SK-N-SH (cell line): ENCODE results near the gene RNF166. TPM values are rescaled to one million over a fixed set of nuclear protein-coding genes. Genes with fewer than 3 reads are reported as not detected.

Source experiments
- CTCF ChIA-PET: fragments of 300-600, 350-600 bp; formaldehyde crosslinking; extraction: SDS; loops from one replicate; lab custom pipeline; 2021; lab: Yijun Ruan, JAX
- POLR2A ChIA-PET: fragments of 350-600 bp; sonication (Branson Sonifier 250); formaldehyde crosslinking; extraction: SDS; loops from one replicate; lab custom pipeline; 2020; ENCODE audit warnings: antibody characterized with exemption, inconsistent platforms; lab: Yijun Ruan, JAX
- DNase-seq: peaks from one replicate; pipeline ENCODE4 v3.0.0; 2012
- H2AFZ ChIP-seq: fragments of 200-600 bp; sonication (generic); 2 replicates; pipeline ENCODE4 v1.8.1; 2016; ENCODE audit warnings: antibody characterized with exemption, mild to moderate bottlenecking, low read depth
- H3F3A ChIP-seq: fragments of 200-600 bp; sonication (generic); replicated peaks from 2 replicates; pipeline ENCODE3; 2016; ENCODE audit warnings: antibody characterized with exemption, mild to moderate bottlenecking; ENCODE audit not compliant: insufficient read depth
- H3K27ac ChIP-seq, 2 experiments: fragments of 200-500 bp in 1 of 2; fragments of 200-600 bp in 1 of 2; sonication (Bioruptor generic) in 1 of 2; sonication (generic), shearing (Covaris generic) in 1 of 2; 2 replicates each; pipeline versions ENCODE4 v1.5.1 to v1.6.1; 2014 to 2016; ENCODE audit warnings: low read depth in 2 of 2, inconsistent platforms in 1 of 2, low read length in 1 of 2, mild to moderate bottlenecking in 1 of 2, mixed read lengths in 1 of 2
- H3K27me3 ChIP-seq: fragments of 200-600 bp; sonication (generic), shearing (Covaris generic); 2 replicates; pipeline ENCODE4 v1.6.1; 2016; ENCODE audit warnings: mixed run types; ENCODE audit not compliant: insufficient read depth
- H3K36me3 ChIP-seq, 2 experiments: fragments of 200-500 bp in 1 of 2; fragments of 200-600 bp in 1 of 2; sonication (Bioruptor generic) in 1 of 2; sonication (generic) in 1 of 2; replicated peaks in 1 of 2; 2 replicates each; pipeline versions ENCODE3 to v1.5.1; 2014 to 2016; ENCODE audit warnings: low read length in 1 of 2, mild to moderate bottlenecking in 1 of 2; ENCODE audit not compliant: insufficient read depth in 2 of 2, control insufficient read depth in 1 of 2
- H3K4me1 ChIP-seq, 2 experiments: fragments of 200-500 bp in 1 of 2; fragments of 200-600 bp in 1 of 2; sonication (Bioruptor generic) in 1 of 2; sonication (generic), shearing (Covaris generic) in 1 of 2; 2 replicates each; pipeline versions ENCODE4 v1.5.1 to v1.6.1; 2014 to 2016; ENCODE audit warnings: low read depth in 1 of 2, low read length in 1 of 2, mixed run types in 1 of 2; ENCODE audit not compliant: insufficient read depth in 2 of 2, control insufficient read depth in 1 of 2
- H3K4me2 ChIP-seq: fragments of 200-600 bp; sonication (generic), shearing (Covaris generic); 2 replicates; pipeline ENCODE4 v1.6.1; 2017; ENCODE audit warnings: mixed run types
- H3K4me3 ChIP-seq, 2 experiments: fragments of 200-500 bp in 1 of 2; fragments of 200-600 bp in 1 of 2; sonication (Bioruptor generic) in 1 of 2; sonication (generic), shearing (Covaris generic) in 1 of 2; 2 replicates each; pipeline versions ENCODE4 v1.5.1 to v1.8.1; 2014 to 2016; ENCODE audit warnings: low read depth in 2 of 2, inconsistent platforms in 1 of 2, low read length in 1 of 2, mild to moderate bottlenecking in 1 of 2, mixed read lengths in 1 of 2, moderate library complexity in 1 of 2
- H3K79me2 ChIP-seq: fragments of 200-600 bp; sonication (generic); 2 replicates; pipeline ENCODE4 v1.8.1; 2017; ENCODE audit warnings: mild to moderate bottlenecking; ENCODE audit not compliant: insufficient read depth
- H3K9ac ChIP-seq: fragments of 200-600 bp; sonication (generic); 2 replicates; pipeline ENCODE4 v1.6.1; 2017; ENCODE audit warnings: mixed run types
- H3K9me2 ChIP-seq: fragments of 200-600 bp; sonication (generic); 2 replicates; pipeline ENCODE4 v1.6.1; 2017; ENCODE audit warnings: mixed run types
- H3K9me3 ChIP-seq: fragments of 200-600 bp; sonication (generic); 2 replicates; pipeline ENCODE4 v1.6.1; 2017; ENCODE audit warnings: mixed run types, mild to moderate bottlenecking, moderate library complexity
- H4K20me1 ChIP-seq: fragments of 200-600 bp; sonication (generic); 2 replicates; pipeline ENCODE4 v1.6.1; 2017; ENCODE audit warnings: mild to moderate bottlenecking, mixed run types; ENCODE audit not compliant: insufficient read depth
- CHD2 ChIP-seq: fragments of 150-350 bp; IDR thresholded peaks from 2 replicates; pipeline ENCODE4 v1.6.1; 2018; ENCODE audit warnings: low read length; ENCODE audit not compliant: partially characterized antibody
- FOXJ3 ChIP-seq: sonication (generic); formaldehyde crosslinking; IDR thresholded peaks from 2 replicates; pipeline ENCODE4 v1.5.1; 2020; ENCODE audit warnings: mild to moderate bottlenecking, missing genetic modification reagents
- FOXM1 ChIP-seq: IDR thresholded peaks from 2 replicates; pipeline ENCODE4 v1.4.0; 2012; ENCODE audit warnings: low read depth, mild to moderate bottlenecking
- GABPA ChIP-seq: IDR thresholded peaks from 2 replicates; pipeline ENCODE4 v1.4.0; 2012; ENCODE audit warnings: low read depth, mild to moderate bottlenecking
- MXI1 ChIP-seq: IDR thresholded peaks from 2 replicates; pipeline ENCODE4 v1.6.1; 2012; ENCODE audit warnings: mild to moderate bottlenecking, low read depth, low read length, improper control_type of control experiment
- NFIC ChIP-seq: IDR thresholded peaks from 2 replicates; pipeline ENCODE4 v1.4.0; 2012; ENCODE audit warnings: borderline replicate concordance
- PBX3 ChIP-seq: IDR thresholded peaks from 2 replicates; pipeline ENCODE4; 2012
- POLR2AphosphoS5 ChIP-seq: IDR thresholded peaks from 2 replicates; pipeline ENCODE4 v1.6.1; 2012; ENCODE audit warnings: low read depth, low read length
- RAD21 ChIP-seq: IDR thresholded peaks from 2 replicates; pipeline ENCODE4 v1.6.1; 2012; ENCODE audit warnings: mild to moderate bottlenecking, low read length
- RCOR1 ChIP-seq: fragments of 150-350 bp; IDR thresholded peaks from 2 replicates; pipeline ENCODE4 v1.6.1; 2017; ENCODE audit warnings: antibody characterized with exemption, low read length
- RFX5 ChIP-seq: IDR thresholded peaks from 2 replicates; pipeline ENCODE4 v1.6.1; 2012; ENCODE audit warnings: mild to moderate bottlenecking, improper control_type of control experiment, low read length
- RXRA ChIP-seq: IDR thresholded peaks from 2 replicates; pipeline ENCODE4 v1.4.0; 2012; ENCODE audit warnings: low read depth, mild to moderate bottlenecking, borderline replicate concordance
- SIN3A ChIP-seq: IDR thresholded peaks from 2 replicates; pipeline ENCODE4 v1.6.1; 2012; ENCODE audit warnings: low read depth, mild to moderate bottlenecking, low read length, moderate library complexity, borderline replicate concordance
- SMC3 ChIP-seq: IDR thresholded peaks from 2 replicates; pipeline ENCODE4 v1.6.1; 2012; ENCODE audit warnings: low read depth, low read length, improper control_type of control experiment
- TAF1 ChIP-seq: IDR thresholded peaks from 2 replicates; pipeline ENCODE4 v1.6.1; 2012; ENCODE audit warnings: low read depth, mild to moderate bottlenecking, low read length, moderate library complexity, borderline replicate concordance
- TEAD4 ChIP-seq: IDR thresholded peaks from 2 replicates; pipeline ENCODE4 v1.4.0; 2012; ENCODE audit warnings: mild to moderate bottlenecking, borderline replicate concordance; ENCODE audit not compliant: insufficient read depth
- USF2 ChIP-seq: fragments of 150-350 bp; IDR thresholded peaks from 2 replicates; pipeline ENCODE4 v1.6.1; 2017; ENCODE audit warnings: antibody characterized with exemption, low read length, low read depth, borderline replicate concordance
- WGBS: methylation state at CpG from one replicate; pipeline ENCODE4 v1.1.6; 2017; ENCODE audit warnings: low lambda C conversion rate; 5-methylcytosine and 5-hydroxymethylcytosine counted together
- polyA plus RNA-seq, 3 experiments: library from polyadenylated mRNA; depleted of rRNA; stranded (reverse); fragments of >200 nt; gene quantifications; 2 replicates each; pipeline ENCODE4 v1.2.3, GENCODE V29; 2012
- TF ChIP-seq, protein P1 (sequence below): IDR thresholded peaks from 2 replicates; pipeline ENCODE4 v1.4.0; 2012; ENCODE audit warnings: low read depth
- TF ChIP-seq, protein P2 (sequence below): fragments of 150-350 bp; IDR thresholded peaks from 2 replicates; pipeline ENCODE4 v1.6.1; 2016; ENCODE audit warnings: mild to moderate bottlenecking, low read depth, low read length
- TF ChIP-seq, protein P3 (sequence below): IDR thresholded peaks from 2 replicates; pipeline ENCODE4 v1.4.0; 2012; ENCODE audit warnings: low read depth, borderline replicate concordance
- TF ChIP-seq, protein P4 (sequence below): fragments of 200-600 bp; sonication (generic); IDR thresholded peaks from 2 replicates; pipeline ENCODE4 v1.6.1; 2017; ENCODE audit warnings: antibody characterized with exemption, mild to moderate bottlenecking, moderate library complexity

RNF166 gene
- polyA plus RNA-seq, 1 of the 3 experiments (the other 2 are of a cell fraction): 17.2 TPM

DNA sequence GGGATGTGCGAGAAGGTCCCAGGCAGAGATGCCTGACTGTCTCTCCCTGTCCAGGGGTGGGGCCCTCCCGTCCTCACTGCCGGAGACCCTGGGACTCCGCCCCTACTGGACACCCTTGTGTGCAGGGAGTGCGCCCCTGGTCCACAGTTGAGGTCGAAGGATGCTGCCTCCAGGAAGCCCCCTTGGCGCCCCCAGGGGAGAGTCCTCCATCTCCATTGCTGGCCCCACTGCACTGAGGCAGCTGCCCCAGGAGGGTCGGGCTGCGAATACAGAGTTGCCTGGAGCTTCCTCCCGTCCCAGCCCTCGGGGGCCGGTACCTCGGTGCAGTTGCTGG, 26.7 kb upstream of the RNF166 start:
- H3K9ac ChIP-seq: no peak overlapping the region
- peaks cover 17% of the 10 kb centered on the region for H3F3A ChIP-seq
- H2AFZ ChIP-seq: no peak overlapping the region
- H3K4me1 ChIP-seq: peaks cover 4 to 28% of the 10 kb centered on the region in 2 experiments; a peak in 2 of 4 replicates
- H3K9me3 ChIP-seq: no peaks in the 10 kb centered on the region
- ChIA-PET POLR2A (no interaction called here), CTCF (interaction anchor here (1.0 to 17.4 kb wide), 4 partner anchors 11 to 435 kb away, joined by 3 to 540 read pairs (median 6); partner anchors contain the start of genes GALNS and TRAPPC2L)
- H3K27ac ChIP-seq: no peak overlapping the region
- peaks cover 32% of the 10 kb centered on the region for H4K20me1 ChIP-seq
- DNase-seq: no peak
- H3K36me3 ChIP-seq: peaks cover 0 to 25% of the 10 kb centered on the region in 2 experiments
- 77% methylated on average over 9 of the region's 13 CpGs for WGBS
- peaks cover 15% of the 10 kb centered on the region; the same call in 1 of the 2 replicates for H3K79me2 ChIP-seq
- no peak for TF ChIP-seq TEAD4
- TF ChIP-seq, protein P1, sequence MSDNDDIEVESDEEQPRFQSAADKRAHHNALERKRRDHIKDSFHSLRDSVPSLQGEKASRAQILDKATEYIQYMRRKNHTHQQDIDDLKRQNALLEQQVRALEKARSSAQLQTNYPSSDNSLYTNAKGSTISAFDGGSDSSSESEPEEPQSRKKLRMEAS: no peak
- no peak for TF ChIP-seq RXRA
- TF ChIP-seq GABPA: no peak
- no peak for TF ChIP-seq NFIC
- TF ChIP-seq TAF1: no peak
- no peak for TF ChIP-seq SMC3
- no peak for TF ChIP-seq PBX3
- TF ChIP-seq CHD2: no peak
- no peak for TF ChIP-seq POLR2AphosphoS5
- no peak for TF ChIP-seq FOXM1
- TF ChIP-seq RAD21: no peak
- no peak for TF ChIP-seq RFX5
- TF ChIP-seq USF2: no peak
- no peak overlapping the region for H3K4me2 ChIP-seq
- H3K4me3 ChIP-seq: no peak overlapping the region
- no peaks in the 10 kb centered on the region for H3K9me2 ChIP-seq
- H3K27me3 ChIP-seq: no peaks in the 10 kb centered on the region

DNA sequence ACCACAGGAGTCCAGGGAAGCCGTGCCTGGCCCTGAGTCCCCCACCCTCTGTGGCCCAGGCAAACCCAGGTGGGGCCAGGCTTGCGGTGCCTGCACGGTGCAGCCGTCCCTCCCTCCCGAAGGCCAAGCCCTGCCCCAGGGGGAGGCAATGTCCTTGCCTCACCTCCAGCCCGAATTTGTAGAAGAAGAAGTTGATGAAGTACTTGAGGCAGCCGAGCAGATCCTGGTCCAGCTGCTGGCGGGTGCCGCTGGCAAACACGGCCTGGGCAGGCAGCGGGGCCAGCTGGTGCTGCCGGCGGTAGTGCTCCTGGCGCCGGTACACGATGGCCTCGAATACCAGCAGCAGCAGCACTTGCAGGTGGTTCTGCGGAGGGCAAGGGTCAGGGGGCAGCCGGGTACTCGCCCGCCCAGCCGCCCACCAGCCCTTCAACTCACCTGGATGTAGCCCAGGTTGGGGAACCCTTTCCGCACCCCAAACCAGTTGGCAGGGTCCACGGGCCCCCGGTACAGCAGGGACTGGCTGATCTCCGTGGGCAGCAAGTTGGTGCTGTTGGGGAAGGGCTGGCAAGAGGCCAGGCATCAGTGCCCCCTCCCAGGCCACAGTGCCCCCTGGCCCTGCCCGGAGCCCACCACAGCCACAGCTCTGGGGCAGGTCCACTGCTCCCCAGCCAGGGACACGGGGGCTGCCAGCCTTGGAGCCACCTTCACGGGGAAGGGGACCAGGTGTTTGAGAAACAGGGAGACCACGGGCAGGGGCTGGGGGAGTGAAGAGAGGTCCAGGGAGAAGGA, 26.2 kb upstream of the RNF166 start:
- 43% methylated on average over 8 of the region's 30 CpGs for WGBS
- no peak for TF ChIP-seq SIN3A
- TF ChIP-seq FOXJ3 (CRISPR knock-in tag): no peak
- no peak for TF ChIP-seq RAD21
- TF ChIP-seq, protein P2, sequence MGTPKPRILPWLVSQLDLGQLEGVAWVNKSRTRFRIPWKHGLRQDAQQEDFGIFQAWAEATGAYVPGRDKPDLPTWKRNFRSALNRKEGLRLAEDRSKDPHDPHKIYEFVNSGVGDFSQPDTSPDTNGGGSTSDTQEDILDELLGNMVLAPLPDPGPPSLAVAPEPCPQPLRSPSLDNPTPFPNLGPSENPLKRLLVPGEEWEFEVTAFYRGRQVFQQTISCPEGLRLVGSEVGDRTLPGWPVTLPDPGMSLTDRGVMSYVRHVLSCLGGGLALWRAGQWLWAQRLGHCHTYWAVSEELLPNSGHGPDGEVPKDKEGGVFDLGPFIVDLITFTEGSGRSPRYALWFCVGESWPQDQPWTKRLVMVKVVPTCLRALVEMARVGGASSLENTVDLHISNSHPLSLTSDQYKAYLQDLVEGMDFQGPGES: no peak
- TF ChIP-seq, protein P3, sequence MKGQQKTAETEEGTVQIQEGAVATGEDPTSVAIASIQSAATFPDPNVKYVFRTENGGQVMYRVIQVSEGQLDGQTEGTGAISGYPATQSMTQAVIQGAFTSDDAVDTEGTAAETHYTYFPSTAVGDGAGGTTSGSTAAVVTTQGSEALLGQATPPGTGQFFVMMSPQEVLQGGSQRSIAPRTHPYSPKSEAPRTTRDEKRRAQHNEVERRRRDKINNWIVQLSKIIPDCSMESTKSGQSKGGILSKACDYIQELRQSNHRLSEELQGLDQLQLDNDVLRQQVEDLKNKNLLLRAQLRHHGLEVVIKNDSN: no peak
- no peak for TF ChIP-seq RXRA
- no peak for TF ChIP-seq RCOR1
- no peak for TF ChIP-seq MXI1
- no peak for TF ChIP-seq RFX5
- TF ChIP-seq, protein P4, sequence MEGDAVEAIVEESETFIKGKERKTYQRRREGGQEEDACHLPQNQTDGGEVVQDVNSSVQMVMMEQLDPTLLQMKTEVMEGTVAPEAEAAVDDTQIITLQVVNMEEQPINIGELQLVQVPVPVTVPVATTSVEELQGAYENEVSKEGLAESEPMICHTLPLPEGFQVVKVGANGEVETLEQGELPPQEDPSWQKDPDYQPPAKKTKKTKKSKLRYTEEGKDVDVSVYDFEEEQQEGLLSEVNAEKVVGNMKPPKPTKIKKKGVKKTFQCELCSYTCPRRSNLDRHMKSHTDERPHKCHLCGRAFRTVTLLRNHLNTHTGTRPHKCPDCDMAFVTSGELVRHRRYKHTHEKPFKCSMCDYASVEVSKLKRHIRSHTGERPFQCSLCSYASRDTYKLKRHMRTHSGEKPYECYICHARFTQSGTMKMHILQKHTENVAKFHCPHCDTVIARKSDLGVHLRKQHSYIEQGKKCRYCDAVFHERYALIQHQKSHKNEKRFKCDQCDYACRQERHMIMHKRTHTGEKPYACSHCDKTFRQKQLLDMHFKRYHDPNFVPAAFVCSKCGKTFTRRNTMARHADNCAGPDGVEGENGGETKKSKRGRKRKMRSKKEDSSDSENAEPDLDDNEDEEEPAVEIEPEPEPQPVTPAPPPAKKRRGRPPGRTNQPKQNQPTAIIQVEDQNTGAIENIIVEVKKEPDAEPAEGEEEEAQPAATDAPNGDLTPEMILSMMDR: no peak

More for the DNA sequence above, 26.2 kb upstream of the RNF166 start:
- Histone ChIP-seq H3F3A (peaks cover 12% of the 10 kb centered on the region), H3K9me2 (no peaks in the 10 kb centered on the region), H3K27me3 (no peaks in the 10 kb centered on the region), H2AFZ (no peak overlapping the region), H3K4me3 (no peak overlapping the region), H3K27ac (no peak overlapping the region), H3K9ac (no peak overlapping the region), H3K79me2 (peaks cover 15% of the 10 kb centered on the region; the same call in 1 of the 2 replicates), H3K4me2 (no peak overlapping the region), H3K9me3 (no peaks in the 10 kb centered on the region), H3K36me3 (peaks cover 0 to 27% of the 10 kb centered on the region in 2 experiments), H3K4me1 (peaks cover 4 to 30% of the 10 kb centered on the region in 2 experiments; a peak in 2 of 4 replicates), H4K20me1 (peaks cover 27% of the 10 kb centered on the region)
- POLR2A ChIA-PET: no interaction called here
- CTCF ChIA-PET: interaction anchor here (1.4 to 17.4 kb wide), 3 partner anchors 11 to 435 kb away, joined by 5 to 540 read pairs (median 8); no protein-coding TSS in a partner anchor
- DNase-seq: peak; percentile 54
